Trophoblast cell (in vitro differentiated cells and primary cell): ENCODE measurements around the gene ANGPTL1. TPM values are rescaled to one million over a fixed set of nuclear protein-coding genes. Genes with fewer than 3 reads are reported as not detected.
A peak's percentile ranks its signal among the peaks of the same experiment; 100 is the strongest.

Experiments used
- DNase-seq, 2 donors: peaks; one replicate each; pipeline ENCODE4 v3.0.0-alpha.2; 2016
- H2AFZ ChIP-seq: 2 replicates; pipeline ENCODE4 v1.6.1; 2013; ENCODE audit warnings: low read length, moderate library complexity, mild to moderate bottlenecking; ENCODE audit not compliant: insufficient read depth, poor library complexity
- H2AK5ac ChIP-seq: 2 replicates; pipeline ENCODE4 v1.6.1; 2013; ENCODE audit warnings: mild to moderate bottlenecking, low read length
- H2BK120ac ChIP-seq: 2 replicates; pipeline ENCODE4 v1.6.1; 2013; ENCODE audit warnings: low read length, mild to moderate bottlenecking, moderate library complexity; ENCODE audit not compliant: insufficient read depth, poor library complexity
- H2BK12ac ChIP-seq: 2 replicates; pipeline ENCODE4 v1.6.1; 2013; ENCODE audit warnings: mild to moderate bottlenecking, low read length, moderate library complexity
- H2BK5ac ChIP-seq: 2 replicates; pipeline ENCODE4 v1.6.1; 2013; ENCODE audit warnings: low read length, low read depth, moderate library complexity, mild to moderate bottlenecking; ENCODE audit not compliant: poor library complexity
- H3K14ac ChIP-seq: 2 replicates; pipeline ENCODE4 v1.6.1; 2013; ENCODE audit warnings: mild to moderate bottlenecking, low read length
- H3K18ac ChIP-seq: 2 replicates; pipeline ENCODE4 v1.6.1; 2013; ENCODE audit warnings: mild to moderate bottlenecking, low read length
- H3K23ac ChIP-seq: 2 replicates; pipeline ENCODE4 v1.6.1; 2013; ENCODE audit warnings: low read length
- H3K27ac ChIP-seq: 2 replicates; pipeline ENCODE4 v1.5.1; 2013; ENCODE audit warnings: low read depth, mild to moderate bottlenecking, inconsistent platforms, low read length, moderate library complexity
- H3K27me3 ChIP-seq: 2 replicates; pipeline ENCODE4 v1.6.1; 2013; ENCODE audit warnings: inconsistent platforms, mild to moderate bottlenecking, low read length, moderate library complexity; ENCODE audit not compliant: insufficient read depth
- H3K36me3 ChIP-seq, 2 experiments: 1 replicate in 1 of 2; 2 replicates in 1 of 2; pipeline ENCODE4 v1.6.1; 2013; ENCODE audit warnings: low read length in 2 of 2, mild to moderate bottlenecking in 2 of 2, moderate library complexity in 1 of 2; ENCODE audit not compliant: insufficient read depth in 2 of 2, control insufficient read depth in 1 of 2
- H3K4ac ChIP-seq: 2 replicates; pipeline ENCODE4 v1.6.1; 2013; ENCODE audit warnings: low read depth, mild to moderate bottlenecking, low read length, moderate library complexity
- H3K4me1 ChIP-seq, 2 experiments: 1 replicate in 1 of 2; 2 replicates in 1 of 2; pipeline ENCODE4 v1.6.1; 2013; ENCODE audit warnings: low read length in 2 of 2, mild to moderate bottlenecking in 2 of 2, moderate library complexity in 1 of 2; ENCODE audit not compliant: insufficient read depth in 2 of 2, control insufficient read depth in 1 of 2
- H3K4me2 ChIP-seq: 2 replicates; pipeline ENCODE4 v1.6.1; 2013; ENCODE audit warnings: inconsistent platforms, mild to moderate bottlenecking, low read length, moderate library complexity
- H3K4me3 ChIP-seq: 2 replicates; pipeline ENCODE4 v1.5.1; 2013; ENCODE audit warnings: mild to moderate bottlenecking, low read depth, low read length, inconsistent platforms
- H3K79me1 ChIP-seq: one replicate; pipeline ENCODE4 v1.6.1; 2013; ENCODE audit warnings: low read length
- H3K79me2 ChIP-seq: 2 replicates; pipeline ENCODE4 v1.6.1; 2013; ENCODE audit warnings: low read length, mild to moderate bottlenecking; ENCODE audit not compliant: control insufficient read depth, insufficient read depth, poor library complexity
- H3K9ac ChIP-seq: 2 replicates; pipeline ENCODE4 v1.6.1; 2013; ENCODE audit warnings: mild to moderate bottlenecking, low read length
- H3K9me3 ChIP-seq: 2 replicates; pipeline ENCODE4 v1.6.1; 2013; ENCODE audit warnings: low read depth, mild to moderate bottlenecking, control low read depth, inconsistent platforms, low read length; ENCODE audit not compliant: insufficient read depth
- H4K12ac ChIP-seq: 2 replicates; pipeline ENCODE4 v1.6.1; 2013; ENCODE audit warnings: low read depth, mild to moderate bottlenecking, low read length, moderate library complexity
- H4K8ac ChIP-seq: 2 replicates; pipeline ENCODE4 v1.6.1; 2013; ENCODE audit warnings: low read depth, mild to moderate bottlenecking, low read length, moderate library complexity
- H4K91ac ChIP-seq: one replicate; pipeline ENCODE4 v1.6.1; 2013; ENCODE audit warnings: low read depth, mild to moderate bottlenecking, low read length, moderate library complexity
- WGBS: extraction: QIAGEN DNeasy Blood & Tissue Kit; methylation state at CpG from one replicate; pipeline ENCODE4 v1.1.7; 2013; ENCODE audit warnings: missing lambda C conversion rate; ENCODE audit not compliant: insufficient read length, insufficient coverage; ENCODE audit errors: extremely low coverage; 5-methylcytosine and 5-hydroxymethylcytosine counted together
- polyA plus RNA-seq: library from polyadenylated mRNA; stranded (reverse); fragments of 200-250 nt; gene quantifications from 2 replicates; pipeline ENCODE4 v1.2.3, GENCODE V29; 2013

Gene ANGPTL1, protein sequence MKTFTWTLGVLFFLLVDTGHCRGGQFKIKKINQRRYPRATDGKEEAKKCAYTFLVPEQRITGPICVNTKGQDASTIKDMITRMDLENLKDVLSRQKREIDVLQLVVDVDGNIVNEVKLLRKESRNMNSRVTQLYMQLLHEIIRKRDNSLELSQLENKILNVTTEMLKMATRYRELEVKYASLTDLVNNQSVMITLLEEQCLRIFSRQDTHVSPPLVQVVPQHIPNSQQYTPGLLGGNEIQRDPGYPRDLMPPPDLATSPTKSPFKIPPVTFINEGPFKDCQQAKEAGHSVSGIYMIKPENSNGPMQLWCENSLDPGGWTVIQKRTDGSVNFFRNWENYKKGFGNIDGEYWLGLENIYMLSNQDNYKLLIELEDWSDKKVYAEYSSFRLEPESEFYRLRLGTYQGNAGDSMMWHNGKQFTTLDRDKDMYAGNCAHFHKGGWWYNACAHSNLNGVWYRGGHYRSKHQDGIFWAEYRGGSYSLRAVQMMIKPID
- polyA plus RNA-seq, result 0.11 and 0.19 TPM in 2 replicates

DNA sequence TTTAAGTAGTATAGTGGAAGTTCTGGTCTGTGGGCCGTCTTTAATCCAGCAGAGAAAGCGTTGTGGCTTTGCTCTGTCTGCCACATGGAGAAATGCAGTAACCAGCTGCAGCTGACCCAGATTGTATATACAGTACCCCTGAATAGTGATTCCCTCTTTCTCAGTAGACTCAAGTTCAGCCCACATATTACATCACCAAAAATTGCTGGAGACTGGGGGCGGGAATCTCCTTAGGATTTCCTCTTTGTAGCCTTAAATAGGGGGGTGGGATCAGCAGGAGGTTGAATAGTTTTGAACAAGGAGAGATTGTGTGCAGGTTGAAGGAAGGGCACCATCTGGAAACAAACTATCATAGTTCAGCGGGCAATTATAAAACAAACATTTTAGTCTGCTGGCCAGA, at the start of gene ANGPTL1:
Gene ANGPTL1, minus strand, starts transcription at position 134 of the 400 bp plus-strand sequence. CDS start 5,301 bp downstream, outside the sequence.
- no peak for DNase-seq
- no peaks in the 10 kb centered on the region for H3K79me1 ChIP-seq
- no peak within 1 kb of the TSS for H4K8ac ChIP-seq
- no peaks in the 10 kb centered on the region for H3K79me2 ChIP-seq
- WGBS, result no CpG with 5 or more reads among the region's 4 CpGs
- no peak within 1 kb of the TSS for H3K14ac ChIP-seq
- H3K23ac ChIP-seq, result no peak within 1 kb of the TSS
- no peaks in the 10 kb centered on the region for H3K27me3 ChIP-seq
- H2BK12ac ChIP-seq, result no peak within 1 kb of the TSS
- no peaks in the 10 kb centered on the region for H3K9me3 ChIP-seq
- no peak within 1 kb of the TSS for H4K12ac ChIP-seq
- H3K9ac ChIP-seq, result no peak within 1 kb of the TSS
- no peak within 1 kb of the TSS for H3K27ac ChIP-seq
- H3K18ac ChIP-seq, result no peak within 1 kb of the TSS
- no peak within 1 kb of the TSS for H2AFZ ChIP-seq
- H3K4ac ChIP-seq, result no peak within 1 kb of the TSS
- peaks cover 0 to 2% of the 10 kb centered on the region in 2 experiments for H3K4me1 ChIP-seq
- H3K4me2 ChIP-seq, result no peak within 1 kb of the TSS
- no peak within 1 kb of the TSS for H3K4me3 ChIP-seq
- no peaks in the 10 kb centered on the region for H3K36me3 ChIP-seq
- no peak within 1 kb of the TSS for H2BK120ac ChIP-seq
- H4K91ac ChIP-seq, result no peak within 1 kb of the TSS
- H2AK5ac ChIP-seq, result no peak within 1 kb of the TSS
- no peak within 1 kb of the TSS for H2BK5ac ChIP-seq

DNA sequence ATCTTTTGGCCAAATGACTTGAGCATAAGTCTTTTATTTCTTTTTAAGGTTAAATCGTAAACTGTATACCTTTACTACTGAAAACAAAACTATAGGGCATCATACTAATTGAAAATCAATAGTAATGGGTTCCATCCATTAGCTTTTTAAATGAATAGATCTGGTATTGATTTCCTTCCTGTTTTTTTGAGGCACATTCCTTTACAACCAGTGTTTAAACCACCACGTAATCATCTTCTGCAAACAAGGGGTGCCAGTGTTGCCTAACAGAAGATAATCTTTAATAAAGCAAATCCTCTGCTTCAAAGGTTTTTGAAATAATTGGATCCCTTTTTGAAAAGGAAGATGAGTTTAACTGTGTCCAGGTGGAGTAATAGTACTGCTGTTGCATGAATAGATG, 48.7 kb upstream of the ANGPTL1 start:
- H2AFZ ChIP-seq, result no peak overlapping the region
- no peak overlapping the region for H3K9ac ChIP-seq
- H3K4me1 ChIP-seq, result no peaks in the 10 kb centered on the region
- no peak overlapping the region for H4K12ac ChIP-seq
- DNase-seq, result no peak
- no peak overlapping the region for H3K14ac ChIP-seq
- no peak overlapping the region for H3K4me2 ChIP-seq
- no CpG with 5 or more reads among the region's 2 CpGs for WGBS
- no peak overlapping the region for H3K23ac ChIP-seq
- no peak overlapping the region for H3K18ac ChIP-seq
- no peak overlapping the region for H3K4me3 ChIP-seq
- no peaks in the 10 kb centered on the region for H3K9me3 ChIP-seq
- no peak overlapping the region for H2AK5ac ChIP-seq
- no peaks in the 10 kb centered on the region for H3K27me3 ChIP-seq
- H3K79me2 ChIP-seq, result no peaks in the 10 kb centered on the region
- no peak overlapping the region for H3K27ac ChIP-seq
- no peak overlapping the region for H4K91ac ChIP-seq
- H3K79me1 ChIP-seq, result no peaks in the 10 kb centered on the region
- H3K4ac ChIP-seq, result no peak overlapping the region
- no peak overlapping the region for H2BK120ac ChIP-seq
- H4K8ac ChIP-seq, result no peak overlapping the region
- H2BK12ac ChIP-seq, result no peak overlapping the region
- H2BK5ac ChIP-seq, result no peak overlapping the region
- H3K36me3 ChIP-seq, result peaks cover 0 to 3% of the 10 kb centered on the region in 2 experiments

DNA sequence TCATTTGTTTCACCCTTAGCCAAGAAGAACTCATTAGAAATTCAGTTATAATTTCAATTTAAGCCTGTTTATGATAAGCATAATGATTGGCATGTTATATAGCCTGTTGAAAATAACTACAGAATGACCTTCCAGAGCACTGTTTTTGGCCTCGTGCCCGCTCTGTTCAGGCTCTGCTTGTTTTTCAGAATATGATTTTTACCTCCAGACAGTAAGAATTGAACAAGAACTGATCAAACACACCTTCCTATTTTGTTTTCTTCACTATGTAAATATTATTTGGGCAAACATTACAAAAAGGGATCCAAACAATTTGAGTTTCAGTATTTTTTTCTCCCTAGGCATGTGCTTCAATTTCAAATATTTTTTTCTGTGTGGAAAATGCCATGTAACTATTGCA, 48.1 kb upstream of the ANGPTL1 start:
- H3K4me2 ChIP-seq, result no peak overlapping the region
- H3K14ac ChIP-seq, result no peak overlapping the region
- H3K36me3 ChIP-seq, result peaks cover 0 to 3% of the 10 kb centered on the region in 2 experiments
- no peak overlapping the region for H4K91ac ChIP-seq
- H3K18ac ChIP-seq, result no peak overlapping the region
- H2BK120ac ChIP-seq, result no peak overlapping the region
- no peaks in the 10 kb centered on the region for H3K27me3 ChIP-seq
- H3K4ac ChIP-seq, result no peak overlapping the region
- DNase-seq, result no peak
- H3K4me3 ChIP-seq, result no peak overlapping the region
- no peaks in the 10 kb centered on the region for H3K4me1 ChIP-seq
- no peak overlapping the region for H2BK12ac ChIP-seq
- no peak overlapping the region for H4K12ac ChIP-seq
- no peaks in the 10 kb centered on the region for H3K9me3 ChIP-seq
- H3K79me2 ChIP-seq, result no peaks in the 10 kb centered on the region
- no peak overlapping the region for H2AK5ac ChIP-seq
- H2AFZ ChIP-seq, result no peak overlapping the region
- no peak overlapping the region for H3K23ac ChIP-seq
- WGBS, result no CpG with 5 or more reads among the region's 2 CpGs
- no peak overlapping the region for H4K8ac ChIP-seq
- H2BK5ac ChIP-seq, result no peak overlapping the region
- no peak overlapping the region for H3K9ac ChIP-seq
- no peaks in the 10 kb centered on the region for H3K79me1 ChIP-seq
- no peak overlapping the region for H3K27ac ChIP-seq

DNA sequence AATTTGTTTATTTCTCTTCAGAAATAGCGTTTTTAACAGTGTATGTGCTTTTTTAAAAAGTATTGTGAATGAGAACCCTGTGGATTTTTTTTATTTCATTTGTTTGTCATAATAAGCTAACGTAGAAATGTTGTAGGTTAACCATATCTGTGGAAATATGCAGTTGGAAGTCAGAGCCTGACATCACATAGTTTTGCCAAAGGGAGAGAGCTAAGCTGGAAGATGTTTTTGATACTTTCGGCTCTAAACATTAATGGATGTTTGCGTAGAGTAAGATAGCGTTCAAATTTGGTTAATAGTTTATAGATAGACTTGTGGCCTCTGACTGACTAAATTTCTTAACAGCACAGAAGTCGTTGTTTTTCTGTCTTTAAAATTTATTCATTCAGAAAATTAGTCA, 47.4 kb upstream of the ANGPTL1 start:
- DNase-seq, result peak in 1 of 2 donors; percentile 21
- no peak overlapping the region for H2BK5ac ChIP-seq
- H2BK12ac ChIP-seq, result no peak overlapping the region
- H4K12ac ChIP-seq, result no peak overlapping the region
- no peak overlapping the region for H2AFZ ChIP-seq
- H3K9me3 ChIP-seq, result no peaks in the 10 kb centered on the region
- H3K27ac ChIP-seq, result no peak overlapping the region
- no peak overlapping the region for H2AK5ac ChIP-seq
- no peak overlapping the region for H3K18ac ChIP-seq
- no peak overlapping the region for H3K23ac ChIP-seq
- no peak overlapping the region for H3K14ac ChIP-seq
- H3K79me2 ChIP-seq, result no peaks in the 10 kb centered on the region
- H3K4me3 ChIP-seq, result no peak overlapping the region
- no peak overlapping the region for H4K8ac ChIP-seq
- H3K79me1 ChIP-seq, result no peaks in the 10 kb centered on the region
- H3K36me3 ChIP-seq, result peaks cover 0 to 3% of the 10 kb centered on the region in 2 experiments
- H3K4me2 ChIP-seq, result no peak overlapping the region
- no peaks in the 10 kb centered on the region for H3K4me1 ChIP-seq
- no peak overlapping the region for H4K91ac ChIP-seq
- no CpG with 5 or more reads among the region's 6 CpGs for WGBS
- H2BK120ac ChIP-seq, result no peak overlapping the region
- H3K9ac ChIP-seq, result no peak overlapping the region
- no peaks in the 10 kb centered on the region for H3K27me3 ChIP-seq
- H3K4ac ChIP-seq, result no peak overlapping the region
